ENCODE results near the gene PDE6C. TPM values are rescaled to one million over a fixed set of nuclear protein-coding genes. Genes with fewer than 3 reads are reported as not detected.

PDE6C gene
- total RNA-seq, 1 experiment from 2014 or later = not detected

DNA sequence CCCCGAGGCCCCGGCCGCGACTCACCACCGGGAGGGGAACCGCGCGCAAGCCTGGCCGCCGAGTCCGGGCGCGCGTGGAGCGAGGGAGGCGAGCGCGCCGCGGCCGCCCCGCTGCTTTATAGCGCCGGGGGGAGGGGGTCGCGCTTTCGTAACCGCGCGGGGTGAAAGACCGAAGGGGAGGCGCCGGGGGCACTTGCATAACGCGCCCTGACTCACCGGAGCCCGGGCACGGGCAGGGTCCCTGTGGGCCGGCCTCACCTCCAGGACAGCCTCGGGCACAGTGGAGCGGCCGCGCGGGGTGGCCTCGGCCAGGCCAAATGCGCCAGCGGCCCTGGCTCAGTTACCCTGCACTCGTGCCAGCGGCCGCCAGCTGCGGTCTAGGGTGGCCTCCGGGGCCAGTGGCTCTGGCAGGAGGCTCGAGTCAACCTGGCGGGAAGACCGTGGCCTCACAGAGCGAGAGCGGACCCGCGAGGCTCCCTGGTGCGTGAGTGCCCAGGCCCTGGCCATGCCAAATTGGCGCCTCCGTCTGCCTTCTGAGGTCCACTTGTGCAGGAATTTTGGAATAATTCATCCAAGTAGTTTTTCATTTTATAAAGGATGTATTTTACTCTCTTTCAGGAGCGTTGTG is 11.1 kb upstream of the PDE6C start, which contains the start of gene RBP4:
Gene RBP4 (minus strand): TSS at position 90 of the 628 bp plus-strand sequence. CDS start 207 bp downstream, outside the sequence.
- no peak for TF ChIP-seq CTCF (conservative IDR thresholded peaks at IDR 0.05)
- WGBS (ENCODE audit: extremely low coverage, insufficient read length, low lambda C conversion rate) = no CpG with 5 or more reads among the region's 63 CpGs
- H2BK120ac ChIP-seq (ENCODE audit: low read depth, low read length, poor library complexity, severe bottlenecking) = no peak within 1 kb of the TSS
- no peak within 1 kb of the TSS for H3T11ph ChIP-seq (ENCODE audit: low read length)
- H3K4me1 ChIP-seq (ENCODE audit: insufficient read depth, low read length) = no peaks in the 10 kb centered on the region
- no peak within 1 kb of the TSS for H3K27ac Mint-ChIP-seq
- peak within 1 kb of the TSS; percentile 65 to 82 for H3K4me3 Mint-ChIP-seq
- no peak within 1 kb of the TSS for H3K27ac ChIP-seq (ENCODE audit: insufficient read length, low read depth, low read length)
- H4K8ac ChIP-seq (replicated peaks; ENCODE audit: insufficient read length, low read depth, low read length) = no peak within 1 kb of the TSS
- no peaks in the 10 kb centered on the region; a peak in 1 of 7 replicates for H3K36me3 Mint-ChIP-seq (ENCODE audit: insufficient read depth in 1 of 3, low read depth in 3 of 3)
- no peaks in the 10 kb centered on the region for H3K9me3 Mint-ChIP-seq
- no peak within 1 kb of the TSS for H3K4ac ChIP-seq (ENCODE audit: low read depth, low read length)
- no peak within 1 kb of the TSS for H2BK5ac ChIP-seq (ENCODE audit: insufficient read length, low read length)
- DNase-seq = peak; percentile 33
- no peak within 1 kb of the TSS for H3K18ac ChIP-seq (ENCODE audit: insufficient read length, low read depth, low read length)
- no peak within 1 kb of the TSS for H2AFZ ChIP-seq (ENCODE audit: low read length)
- H3K9ac ChIP-seq (ENCODE audit: extremely low read depth, insufficient read length, low read length) = no peak within 1 kb of the TSS
- H2AK5ac ChIP-seq (ENCODE audit: insufficient read length, low read length) = no peak within 1 kb of the TSS
- no peaks in the 10 kb centered on the region for H4K20me1 ChIP-seq (ENCODE audit: control insufficient read depth, insufficient read depth, insufficient read length)
- H3K4me2 ChIP-seq (ENCODE audit: insufficient read depth, insufficient read length, low read length) = peak within 1 kb of the TSS; percentile 71
- H3K79me1 ChIP-seq (ENCODE audit: insufficient read depth, low read depth, low read length, poor library complexity, severe bottlenecking) = no peaks in the 10 kb centered on the region
- peaks cover 78% of the 10 kb centered on the region for H3K27me3 Mint-ChIP-seq (ENCODE audit: low read depth)
- peaks cover 13 to 14% of the 10 kb centered on the region in 2 experiments for H3K4me1 Mint-ChIP-seq
- peaks cover 24% of the 10 kb centered on the region for H3K27me3 ChIP-seq (ENCODE audit: insufficient read depth, low read length)
- H3K23ac ChIP-seq (ENCODE audit: insufficient read length, low read depth, low read length) = no peak within 1 kb of the TSS
- peak within 1 kb of the TSS; percentile 12; the same call in 1 of the 2 replicates for H3K14ac ChIP-seq (ENCODE audit: insufficient read depth, low read length)
- H4K91ac ChIP-seq (ENCODE audit: insufficient read length, low read depth, low read length) = no peak within 1 kb of the TSS
- no peak within 1 kb of the TSS for H4K5ac ChIP-seq (ENCODE audit: insufficient read length, low read depth, low read length)
- no peaks in the 10 kb centered on the region for H3K9me3 ChIP-seq (ENCODE audit: control insufficient read depth, low read depth, low read length)
- peaks cover 7% of the 10 kb centered on the region for H3K23me2 ChIP-seq (ENCODE audit: insufficient read length, low read depth, low read length, poor library complexity, severe bottlenecking)
- no peak within 1 kb of the TSS for H2BK20ac ChIP-seq (ENCODE audit: low read depth, low read length, poor library complexity, severe bottlenecking)
- H3K79me2 ChIP-seq (ENCODE audit: insufficient read depth, low read length) = no peaks in the 10 kb centered on the region
- H3K56ac ChIP-seq (ENCODE audit: insufficient read length, low read depth, low read length) = no peak within 1 kb of the TSS
- no peak within 1 kb of the TSS for H2BK15ac ChIP-seq (ENCODE audit: low read depth, low read length)
- H2BK12ac ChIP-seq (ENCODE audit: insufficient read length, low read depth, low read length) = no peak within 1 kb of the TSS

Measured in H9 (cell line).